Activated T-cell treated with anti-CD3 and anti-CD28 coated beads, Interleukin-2, amount 50 U/mL, for 72 hours (primary cell): ENCODE results near the gene IL17F. TPM values are rescaled to one million over a fixed set of nuclear protein-coding genes. Genes with fewer than 3 reads are reported as not detected.
"Not testable (repeated sequence)": the region's sequence is repeated elsewhere in the genome, so short reads cannot be mapped to it uniquely, and the experiment has no call there.

Source experiments
- ATAC-seq, 2 donors: fragments of 150-1000 bp; cut with Tn5 transposase; replicated peaks in 1 of 2; 2 replicates each; pipeline ENCODE4 v1.10.0; 2021; ENCODE audit warnings: moderate library complexity in 2 of 2, mild to moderate bottlenecking in 1 of 2
- DNase-seq, 2 donors: peaks; one replicate each; pipeline ENCODE4 v3.0.0; 2021 to 2022; ENCODE audit warnings: mixed read lengths in 1 of 2
- H3K27ac Mint-ChIP-seq: one replicate; pipeline ENCODE4 v1.8.0; 2022; ENCODE audit warnings: mild to moderate bottlenecking, moderate library complexity, mixed read lengths
- H3K27me3 Mint-ChIP-seq: one replicate; pipeline ENCODE4 v1.8.0; 2022; ENCODE audit warnings: low read depth, mixed read lengths
- H3K36me3 Mint-ChIP-seq, 2 donors: one replicate each; pipeline ENCODE4 v1.8.0; 2022; ENCODE audit warnings: mixed read lengths in 2 of 2, mild to moderate bottlenecking in 1 of 2; ENCODE audit not compliant: insufficient read depth in 2 of 2
- H3K4me1 Mint-ChIP-seq: one replicate; pipeline ENCODE4 v1.8.0; 2022; ENCODE audit warnings: low read depth, mixed read lengths
- H3K4me3 Mint-ChIP-seq, 2 donors: one replicate each; pipeline ENCODE4 v1.8.0; 2022; ENCODE audit warnings: mild to moderate bottlenecking in 2 of 2, mixed read lengths in 2 of 2, moderate library complexity in 2 of 2
- H3K9me3 Mint-ChIP-seq, 2 donors: one replicate each; pipeline ENCODE4 v1.8.0; 2022; ENCODE audit warnings: mixed read lengths in 2 of 2
- total RNA-seq, 2 donors: library from RNA; stranded (reverse); gene quantifications; one replicate each; pipeline ENCODE4 v1.2.3, GENCODE V29; 2022

The IL17F gene
- total RNA-seq, 2 donors from 2014 or later: 0.50 to 12.3 TPM

GRCh38 chr6:52201046-52201445 lies 43.3 kb downstream of the IL17F start:
- Mint-ChIP-seq H3K4me1 (peaks cover 17% of the 10 kb centered on the region), H3K27me3 (peaks cover 45% of the 10 kb centered on the region), H3K4me3 (peak overlapping the region in 1 of 2 donors; percentile 16), H3K36me3 (peaks cover 25 to 27% of the 10 kb centered on the region in 2 donors), H3K27ac (no peak overlapping the region), H3K9me3 (peaks cover 14 to 16% of the 10 kb centered on the region in 2 donors)
- DNase-seq: no peak
- peak; percentile 85 to 94 for ATAC-seq

DNA sequence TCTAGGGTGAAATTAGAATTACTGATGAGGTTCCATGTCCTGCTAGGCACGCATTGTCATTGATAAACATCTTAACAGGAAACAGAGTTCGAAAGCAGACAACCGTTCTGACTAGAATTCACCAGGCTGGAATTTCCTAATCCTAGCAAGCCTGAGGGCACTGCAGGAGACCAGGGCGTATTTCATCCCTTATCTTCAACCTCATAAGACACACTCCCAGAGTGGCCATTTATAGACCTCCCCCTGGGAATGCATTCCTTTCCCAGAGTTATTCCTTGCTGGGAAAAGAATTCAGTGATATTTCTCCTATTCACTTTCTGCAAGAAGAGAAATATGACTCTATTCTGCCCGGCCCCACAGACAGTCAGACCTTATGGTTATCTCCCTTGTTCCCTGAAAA lies 44.2 kb downstream of the IL17F start:
- H3K27ac Mint-ChIP-seq, DNase-seq, H3K4me3 Mint-ChIP-seq, ATAC-seq: not testable (repeated sequence)
- peaks cover 14 to 16% of the 10 kb centered on the region in 2 donors for H3K9me3 Mint-ChIP-seq
- peaks cover 25 to 27% of the 10 kb centered on the region in 2 donors for H3K36me3 Mint-ChIP-seq
- H3K27me3 Mint-ChIP-seq: peaks cover 51% of the 10 kb centered on the region
- H3K4me1 Mint-ChIP-seq: peaks cover 17% of the 10 kb centered on the region

DNA sequence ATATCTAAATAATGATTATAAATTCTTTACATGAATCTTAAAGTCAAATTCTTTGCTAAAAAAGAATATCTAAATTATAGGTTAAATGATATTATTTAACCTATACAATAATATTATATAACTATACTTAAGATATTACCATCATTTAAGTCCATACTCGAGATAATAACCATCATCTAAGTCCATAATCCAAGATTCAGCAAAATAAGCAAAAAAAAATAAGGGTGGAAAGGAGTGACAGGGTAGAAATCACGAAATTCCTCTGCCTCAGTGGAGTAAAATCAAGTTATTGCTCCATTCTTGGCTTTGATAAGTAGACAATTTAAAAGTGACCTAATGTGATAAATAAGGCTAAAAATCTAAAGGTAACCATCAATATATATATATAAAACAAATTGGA lies 48.4 kb downstream of the IL17F start:
- DNase-seq (no peak), ATAC-seq (no peak)
- Mint-ChIP-seq H3K9me3 (peaks cover 8 to 9% of the 10 kb centered on the region in 2 donors), H3K4me1 (peaks cover 8% of the 10 kb centered on the region), H3K27me3 (peaks cover 63% of the 10 kb centered on the region), H3K27ac (no peak overlapping the region), H3K4me3 (no peak overlapping the region), H3K36me3 (peaks cover 16 to 18% of the 10 kb centered on the region in 2 donors)

GRCh38 chr6:52191824-52192223 lies 52.5 kb downstream of the IL17F start:
- no peaks in the 10 kb centered on the region for H3K9me3 Mint-ChIP-seq
- H3K4me1 Mint-ChIP-seq: no peaks in the 10 kb centered on the region
- H3K36me3 Mint-ChIP-seq: peaks cover 0 to 1% of the 10 kb centered on the region in 2 donors
- no peak overlapping the region for H3K4me3 Mint-ChIP-seq
- DNase-seq: no peak
- H3K27ac Mint-ChIP-seq: no peak overlapping the region
- ATAC-seq: no peak
- H3K27me3 Mint-ChIP-seq: peaks cover 62% of the 10 kb centered on the region

- Mint-ChIP-seq H3K9me3 (no peaks in the 10 kb centered on the region), H3K4me3 (no peak overlapping the region), H3K4me1 (no peaks in the 10 kb centered on the region), H3K36me3 (no peaks in the 10 kb centered on the region), H3K27me3 (peaks cover 72% of the 10 kb centered on the region), H3K27ac (no peak overlapping the region)
- ATAC-seq (peak in 1 of 2 donors; percentile 42), DNase-seq (no peak)
Measured at GRCh38 chr6:52190409-52190808, 53.9 kb downstream of the IL17F start.

GRCh38 chr6:52189974-52190373 lies 54.3 kb downstream of the IL17F start:
- H3K27me3 Mint-ChIP-seq: peaks cover 72% of the 10 kb centered on the region
- ATAC-seq (no peak), DNase-seq (no peak)
- H3K4me1 Mint-ChIP-seq: no peaks in the 10 kb centered on the region
- H3K9me3 Mint-ChIP-seq: no peaks in the 10 kb centered on the region
- H3K27ac Mint-ChIP-seq: no peak overlapping the region
- no peaks in the 10 kb centered on the region for H3K36me3 Mint-ChIP-seq
- no peak overlapping the region for H3K4me3 Mint-ChIP-seq

- no peak overlapping the region for H3K4me3 Mint-ChIP-seq
- no peak for DNase-seq
Measured at GRCh38 chr6:52187098-52187497, 57.2 kb downstream of the IL17F start.

More at GRCh38 chr6:52187098-52187497, 57.2 kb downstream of the IL17F start:
- H3K27me3 Mint-ChIP-seq: peaks cover 82% of the 10 kb centered on the region
- no peak overlapping the region for H3K27ac Mint-ChIP-seq
- no peaks in the 10 kb centered on the region for H3K4me1 Mint-ChIP-seq
- H3K36me3 Mint-ChIP-seq: peaks cover 0 to 2% of the 10 kb centered on the region in 2 donors
- ATAC-seq: no peak
- H3K9me3 Mint-ChIP-seq: peaks cover 0 to 1% of the 10 kb centered on the region in 2 donors

Other genes starting within 250 kb of the IL17F start
- gene PKHD1, start 156.9 kb downstream of the IL17F start, total RNA-seq: under 1 TPM; 0.02 TPM
- gene IL17A, start 58.1 kb downstream of the IL17F start, total RNA-seq: 1 to 10 TPM in 1 of 2 donors, under 1 TPM in 1; 0.22 to 2.8 TPM
- gene MCM3, start 40.2 kb upstream of the IL17F start, total RNA-seq: 100 to 1,000 TPM; 184 to 238 TPM
- 10 to 100 TPM; 14.6 to 21.0 TPM for gene PAQR8, start 117.7 kb upstream of the IL17F start, total RNA-seq
- 1 to 10 TPM; 4.6 to 5.1 TPM for gene EFHC1, start 175.8 kb upstream of the IL17F start, total RNA-seq